NCI-H2081 (cell line): ENCODE results near the gene MRPL34.

ENCODE experiments used
- DNase-seq, 2 experiments: peaks; one replicate each; lab custom pipeline; 2025; lab: John Stamatoyannopoulos, UW

Gene MRPL34

GRCh38 chr19:17328517-17329365 lies 23.1 kb downstream of the MRPL34 start:
- DNase-seq: no peak

- DNase-seq: no peak
These were observed 23.9 kb downstream of the MRPL34 start for GRCh38 chr19:17329366-17330261.

- no peak for DNase-seq
These were observed 24.8 kb downstream of the MRPL34 start for GRCh38 chr19:17330262-17331044.

- no peak for DNase-seq
These were observed 25.4 kb downstream of the MRPL34 start for GRCh38 chr19:17331045-17331558.

- DNase-seq: no peak
These were observed 26.6 kb downstream of the MRPL34 start for GRCh38 chr19:17332360-17332676.

- DNase-seq: peak; percentile 55 to 68
These were observed 27.3 kb downstream of the MRPL34 start for GRCh38 chr19:17332677-17333581.

- DNase-seq: no peak
These were observed 28.1 kb downstream of the MRPL34 start for GRCh38 chr19:17333611-17334413.

GRCh38 chr19:17334414-17335409 lies 29.0 kb downstream of the MRPL34 start, which contains the start of gene ANO8:
Gene ANO8 (minus strand): TSS chr19:17334855. CDS start chr19:17334670, 185 bp downstream.
- peak; percentile 93 to 98 for DNase-seq

- DNase-seq: no peak
These were observed 29.9 kb downstream of the MRPL34 start for GRCh38 chr19:17335575-17335974.

- DNase-seq: peak; percentile 98 to 99
These were observed 31.4 kb downstream of the MRPL34 start, which contains the start of gene GTPBP3 for GRCh38 chr19:17336872-17337674. Gene GTPBP3 (plus strand): TSS chr19:17337553. CDS start chr19:17337612, 59 bp downstream.

GRCh38 chr19:17337675-17338432 lies 32.2 kb downstream of the MRPL34 start:
- DNase-seq: peak; percentile 17 to 37

- no peak for DNase-seq
These were observed 32.9 kb downstream of the MRPL34 start for GRCh38 chr19:17338433-17339078.

- no peak for DNase-seq
These were observed 33.5 kb downstream of the MRPL34 start for GRCh38 chr19:17339088-17339741.

- DNase-seq: no peak
These were observed 34.7 kb downstream of the MRPL34 start for GRCh38 chr19:17340302-17340870.

- DNase-seq: no peak
These were observed 35.2 kb downstream of the MRPL34 start for GRCh38 chr19:17340871-17341357.
